OCI-LY7 (cell line): ENCODE data around the gene GOLPH3L. TPM values are rescaled to one million over a fixed set of nuclear protein-coding genes. Genes with fewer than 3 reads are reported as not detected.

Experiments
- BruUV-seq: library from RNA; stranded (reverse); fragments of 400-500 nt; replicated peaks from 2 replicates; lab custom pipeline; 2021; lab: Mats Ljungman, UMichigan
- CTCF ChIA-PET: fragments of 300-600 bp; sonication (Branson Sonifier 250); formaldehyde crosslinking; loops from one replicate; lab custom pipeline; 2022; ENCODE audit warnings: antibody characterized with exemption; ENCODE audit not compliant: unreplicated experiment; lab: Charles Lee
- POLR2A ChIA-PET: fragments of 300-600 bp; sonication (Branson Sonifier 250); formaldehyde crosslinking; loops from one replicate; lab custom pipeline; 2022; ENCODE audit warnings: antibody characterized with exemption; lab: Charles Lee
- DNase-seq: peaks from one replicate; pipeline ENCODE4 v3.0.0-alpha.2; 2015; ENCODE audit warnings: low spot score
- H2AFZ ChIP-seq: fragments of 200-600 bp; sonication (generic), shearing (Covaris generic); 2 replicates; pipeline ENCODE4 v1.6.1; 2014; ENCODE audit warnings: mild to moderate bottlenecking, antibody characterized with exemption, low read length, moderate library complexity
- H3K27ac ChIP-seq: fragments of 200-600 bp; sonication (generic); 2 replicates; pipeline ENCODE4 v1.5.1; 2014; ENCODE audit warnings: mixed run types, low read depth, mild to moderate bottlenecking, moderate library complexity, low read length, inconsistent platforms; ENCODE audit not compliant: poor library complexity, severe bottlenecking
- H3K36me3 ChIP-seq: fragments of 200-600 bp; sonication (generic); 2 replicates; pipeline ENCODE4 v1.6.1; 2014; ENCODE audit warnings: mild to moderate bottlenecking, antibody characterized with exemption, low read length, moderate library complexity, mixed read lengths; ENCODE audit not compliant: insufficient read depth
- H3K4me1 ChIP-seq: fragments of 200-600 bp; sonication (generic); 2 replicates; pipeline ENCODE4 v1.5.1; 2014; ENCODE audit warnings: mild to moderate bottlenecking, low read length; ENCODE audit not compliant: insufficient read depth, poor library complexity, severe bottlenecking
- H3K4me2 ChIP-seq: fragments of 200-600 bp; sonication (generic); 2 replicates; pipeline ENCODE4 v1.6.1; 2014; ENCODE audit warnings: mild to moderate bottlenecking, low read length
- H3K4me3 ChIP-seq: fragments of 200-600 bp; sonication (generic); 2 replicates; pipeline ENCODE4 v1.5.1; 2014; ENCODE audit warnings: mild to moderate bottlenecking, low read depth, low read length; ENCODE audit not compliant: poor library complexity, severe bottlenecking
- H3K79me2 ChIP-seq: fragments of 200-600 bp; sonication (generic); 2 replicates; pipeline ENCODE4 v1.6.1; 2016; ENCODE audit warnings: low read depth, mild to moderate bottlenecking, low read length, moderate library complexity, mixed read lengths; ENCODE audit not compliant: insufficient read depth
- H3K9me2 ChIP-seq: fragments of 200-600 bp; sonication (generic); 2 replicates; pipeline ENCODE4 v1.6.1; 2016; ENCODE audit warnings: mild to moderate bottlenecking, low read length, mixed read lengths; ENCODE audit not compliant: insufficient read depth
- H3K9me3 ChIP-seq: fragments of 200-600 bp; sonication (generic); 2 replicates; pipeline ENCODE4 v1.6.1; 2014; ENCODE audit warnings: mild to moderate bottlenecking, mixed run types, low read length, mixed read lengths
- H4K20me1 ChIP-seq: fragments of 200-600 bp; sonication (generic); 2 replicates; pipeline ENCODE4 v1.6.1; 2014; ENCODE audit warnings: mild to moderate bottlenecking, antibody characterized with exemption, low read length, moderate library complexity, mixed read lengths; ENCODE audit not compliant: insufficient read depth
- EZH2phosphoT487 ChIP-seq: fragments of 200-600 bp; sonication (generic); IDR thresholded peaks from 2 replicates; pipeline ENCODE4 v1.6.1; 2018; ENCODE audit warnings: low read depth, borderline replicate concordance, mild to moderate bottlenecking, mixed run types, antibody characterized with exemption, low read length, moderate library complexity, mixed read lengths
- intact Hi-C: fragments of 100-400 bp; cut with micrococcal nuclease; formaldehyde crosslinking; loops from one replicate; pipeline ENCODE4 v1.10.0; 2022; ENCODE audit not compliant: unreplicated experiment
- total RNA-seq, 2 experiments: library from RNA; depleted of rRNA in 1 of 2; stranded (reverse); fragments of >200 nt in 1 of 2; shearing (Covaris generic) in 1 of 2; gene quantifications; 2 replicates each; pipeline ENCODE4 v1.2.3, GENCODE V29; 2014 to 2022
- TF ChIP-seq, protein P1 (sequence below): fragments of 200-600 bp; sonication (generic); conservative IDR thresholded peaks from 2 replicates; pipeline ENCODE4 v1.5.1; 2014; ENCODE audit warnings: mild to moderate bottlenecking, antibody characterized with exemption, low read length, moderate library complexity, mixed read lengths

GOLPH3L gene
- total RNA-seq, 2 experiments from 2014 or later = 6.2 to 29.0 TPM

GRCh38 chr1:150724336-150724735 is 27.4 kb upstream of the GOLPH3L start:
- no peaks in the 10 kb centered on the region for H3K9me3 ChIP-seq
- no peak overlapping the region for H3K4me3 ChIP-seq
- no peaks in the 10 kb centered on the region for H3K9me2 ChIP-seq
- no TSS peak for BruUV-seq
- ChIA-PET CTCF (no interaction called here), POLR2A (interaction anchor here (0.7 kb wide), 1 partner anchor 609 kb away, joined by 3 read pairs; no protein-coding TSS in a partner anchor)
- no peak overlapping the region for H2AFZ ChIP-seq
- no peak for TF ChIP-seq EZH2phosphoT487
- TF ChIP-seq, protein P1, sequence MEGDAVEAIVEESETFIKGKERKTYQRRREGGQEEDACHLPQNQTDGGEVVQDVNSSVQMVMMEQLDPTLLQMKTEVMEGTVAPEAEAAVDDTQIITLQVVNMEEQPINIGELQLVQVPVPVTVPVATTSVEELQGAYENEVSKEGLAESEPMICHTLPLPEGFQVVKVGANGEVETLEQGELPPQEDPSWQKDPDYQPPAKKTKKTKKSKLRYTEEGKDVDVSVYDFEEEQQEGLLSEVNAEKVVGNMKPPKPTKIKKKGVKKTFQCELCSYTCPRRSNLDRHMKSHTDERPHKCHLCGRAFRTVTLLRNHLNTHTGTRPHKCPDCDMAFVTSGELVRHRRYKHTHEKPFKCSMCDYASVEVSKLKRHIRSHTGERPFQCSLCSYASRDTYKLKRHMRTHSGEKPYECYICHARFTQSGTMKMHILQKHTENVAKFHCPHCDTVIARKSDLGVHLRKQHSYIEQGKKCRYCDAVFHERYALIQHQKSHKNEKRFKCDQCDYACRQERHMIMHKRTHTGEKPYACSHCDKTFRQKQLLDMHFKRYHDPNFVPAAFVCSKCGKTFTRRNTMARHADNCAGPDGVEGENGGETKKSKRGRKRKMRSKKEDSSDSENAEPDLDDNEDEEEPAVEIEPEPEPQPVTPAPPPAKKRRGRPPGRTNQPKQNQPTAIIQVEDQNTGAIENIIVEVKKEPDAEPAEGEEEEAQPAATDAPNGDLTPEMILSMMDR = no peak
- DNase-seq = no peak
- H3K27ac ChIP-seq = no peak overlapping the region
- intact Hi-C loops = no loop called here
- no peak overlapping the region for H3K4me2 ChIP-seq
- H3K36me3 ChIP-seq = no peaks in the 10 kb centered on the region
- no peaks in the 10 kb centered on the region for H3K4me1 ChIP-seq
- H4K20me1 ChIP-seq = no peaks in the 10 kb centered on the region
- no peaks in the 10 kb centered on the region for H3K79me2 ChIP-seq

GRCh38 chr1:150720703-150721102 is 23.7 kb upstream of the GOLPH3L start, which contains the start of gene HORMAD1:
HORMAD1 (minus strand) TSS chr1:150720895; CDS start chr1:150719505, 1,390 bp downstream.
- POLR2A ChIA-PET = interaction anchor here (1.5 kb wide), 1 partner anchor 10 kb away, joined by 3 read pairs; no protein-coding TSS in a partner anchor
- no peak for TF ChIP-seq EZH2phosphoT487
- TF ChIP-seq, protein P1 = no peak
- CTCF ChIA-PET = no interaction called here
- Histone ChIP-seq H3K9me2 (no peaks in the 10 kb centered on the region), H3K4me2 (no peak within 1 kb of the TSS), H4K20me1 (no peaks in the 10 kb centered on the region), H3K27ac (no peak within 1 kb of the TSS), H3K36me3 (no peaks in the 10 kb centered on the region), H3K4me1 (no peaks in the 10 kb centered on the region), H3K9me3 (no peaks in the 10 kb centered on the region), H3K4me3 (no peak within 1 kb of the TSS), H2AFZ (no peak within 1 kb of the TSS), H3K79me2 (no peaks in the 10 kb centered on the region)
- intact Hi-C loops = no loop called here
- BruUV-seq = no TSS peak
- no peak for DNase-seq

DNA sequence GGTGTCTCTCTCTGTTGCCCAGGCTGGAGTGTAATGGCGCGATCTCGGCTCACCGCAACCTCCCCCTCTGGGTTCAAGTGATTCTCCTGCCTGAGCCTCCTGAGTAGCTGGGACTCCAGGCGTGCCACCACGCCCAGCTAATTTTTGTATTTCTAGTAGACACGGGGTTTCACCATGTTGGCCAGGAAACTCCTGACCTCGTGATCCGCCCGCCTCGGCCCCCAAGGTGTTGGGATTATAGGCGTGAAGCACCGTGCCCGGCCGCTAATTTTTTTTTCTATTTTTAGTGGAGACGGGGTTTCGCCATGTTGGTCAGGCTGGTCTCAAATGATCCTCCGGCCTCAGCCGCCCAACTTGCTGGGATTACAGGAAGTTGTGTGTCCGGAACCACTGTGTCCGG is 23.1 kb upstream of the GOLPH3L start:
- Histone ChIP-seq H3K4me2 (no peak overlapping the region), H3K79me2 (no peaks in the 10 kb centered on the region), H3K9me3 (no peaks in the 10 kb centered on the region), H2AFZ (no peak overlapping the region), H3K36me3 (no peaks in the 10 kb centered on the region), H3K27ac (no peak overlapping the region), H4K20me1 (no peaks in the 10 kb centered on the region), H3K4me1 (no peaks in the 10 kb centered on the region), H3K9me2 (no peaks in the 10 kb centered on the region), H3K4me3 (no peak overlapping the region)
- intact Hi-C loops = no loop called here
- TF ChIP-seq, protein P1 = no peak
- no peak for TF ChIP-seq EZH2phosphoT487
- CTCF ChIA-PET = no interaction called here
- BruUV-seq = no TSS peak
- DNase-seq = no peak
- POLR2A ChIA-PET = interaction anchor here (1.5 kb wide), 1 partner anchor 9 kb away, joined by 3 read pairs; no protein-coding TSS in a partner anchor
